A673 (cell line): ENCODE results near the gene PPIC.

ENCODE experiments used
- EZH2 ChIP-seq: fragments of 200-600 bp; sonication (generic); IDR thresholded peaks from 2 replicates; pipeline ENCODE4 v1.6.1; 2017; ENCODE audit warnings: borderline replicate concordance, low read depth, mild to moderate bottlenecking, mixed read lengths, antibody characterized with exemption, low read length; ENCODE audit not compliant: poor library complexity, severe bottlenecking
- TF ChIP-seq, protein P1 (sequence below): fragments of 300-800, 200-600 bp; sonication (generic); conservative IDR thresholded peaks from 2 replicates; pipeline ENCODE4 v1.5.1; 2017; ENCODE audit warnings: low read depth, mild to moderate bottlenecking, antibody characterized with exemption, low read length, moderate library complexity, mixed read lengths

DNA sequence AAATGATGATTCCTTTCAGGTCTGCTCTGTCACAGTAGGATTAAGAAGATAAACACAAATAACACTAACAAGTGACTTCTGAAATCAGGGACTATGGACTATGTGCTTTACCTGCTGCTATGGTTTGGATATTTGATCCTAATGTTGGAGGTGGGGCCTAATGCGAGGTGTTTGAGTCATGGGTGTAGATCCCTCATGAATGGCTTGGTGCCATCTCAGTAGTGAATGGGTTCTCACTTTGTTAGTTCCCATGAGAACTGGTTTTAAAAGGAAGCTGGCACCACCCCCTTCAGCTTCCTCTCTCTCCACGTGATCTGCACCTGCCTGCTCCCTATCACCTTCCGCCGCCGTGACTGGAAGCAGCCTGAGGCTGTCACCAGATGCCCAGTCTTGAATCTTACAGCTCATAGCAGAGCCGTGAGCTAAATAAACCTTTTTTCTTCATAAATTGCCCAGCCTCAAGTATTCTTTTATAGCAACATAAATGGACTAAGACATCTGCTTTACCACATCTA is 3.3 kb downstream of the PPIC start:
- TF ChIP-seq, protein P1, sequence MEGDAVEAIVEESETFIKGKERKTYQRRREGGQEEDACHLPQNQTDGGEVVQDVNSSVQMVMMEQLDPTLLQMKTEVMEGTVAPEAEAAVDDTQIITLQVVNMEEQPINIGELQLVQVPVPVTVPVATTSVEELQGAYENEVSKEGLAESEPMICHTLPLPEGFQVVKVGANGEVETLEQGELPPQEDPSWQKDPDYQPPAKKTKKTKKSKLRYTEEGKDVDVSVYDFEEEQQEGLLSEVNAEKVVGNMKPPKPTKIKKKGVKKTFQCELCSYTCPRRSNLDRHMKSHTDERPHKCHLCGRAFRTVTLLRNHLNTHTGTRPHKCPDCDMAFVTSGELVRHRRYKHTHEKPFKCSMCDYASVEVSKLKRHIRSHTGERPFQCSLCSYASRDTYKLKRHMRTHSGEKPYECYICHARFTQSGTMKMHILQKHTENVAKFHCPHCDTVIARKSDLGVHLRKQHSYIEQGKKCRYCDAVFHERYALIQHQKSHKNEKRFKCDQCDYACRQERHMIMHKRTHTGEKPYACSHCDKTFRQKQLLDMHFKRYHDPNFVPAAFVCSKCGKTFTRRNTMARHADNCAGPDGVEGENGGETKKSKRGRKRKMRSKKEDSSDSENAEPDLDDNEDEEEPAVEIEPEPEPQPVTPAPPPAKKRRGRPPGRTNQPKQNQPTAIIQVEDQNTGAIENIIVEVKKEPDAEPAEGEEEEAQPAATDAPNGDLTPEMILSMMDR, result no peak
- TF ChIP-seq EZH2, result no peak
